NCI-H1105 treated with DMSO at 0.1 percent for 48 hours (cell line): ENCODE measurements around the gene PPP2R5B.

Source experiments
- DNase-seq: peaks from one replicate; lab custom pipeline; 2025; lab: John Stamatoyannopoulos, UW

PPP2R5B gene

GRCh38 chr11:64908766-64909165 lies 15.7 kb upstream of the PPP2R5B start:
- no peak for DNase-seq

GRCh38 chr11:64909653-64910343 lies 14.7 kb upstream of the PPP2R5B start:
- no peak for DNase-seq

- no peak for DNase-seq
Observed at GRCh38 chr11:64910451-64911093, 13.9 kb upstream of the PPP2R5B start.

GRCh38 chr11:64911142-64911541 lies 13.3 kb upstream of the PPP2R5B start:
- DNase-seq = no peak

- no peak for DNase-seq
Observed at GRCh38 chr11:64911689-64912088, 12.8 kb upstream of the PPP2R5B start.

- DNase-seq = no peak
Observed at GRCh38 chr11:64913171-64913727, 11.2 kb upstream of the PPP2R5B start.

- DNase-seq = no peak
Observed at GRCh38 chr11:64914123-64914522, 10.4 kb upstream of the PPP2R5B start.

- no peak for DNase-seq
Observed at GRCh38 chr11:64915376-64915887, 9.1 kb upstream of the PPP2R5B start.

- no peak for DNase-seq
Observed at GRCh38 chr11:64916040-64916774, 8.3 kb upstream of the PPP2R5B start.

- DNase-seq = peak; percentile 100
Observed at GRCh38 chr11:64916775-64917662, 7.5 kb upstream of the PPP2R5B start, which contains the start of gene ATG2A. ATG2A (minus strand) TSS chr11:64917209; CDS start chr11:64917135, 74 bp downstream.

- no peak for DNase-seq
Observed at GRCh38 chr11:64917663-64917995, 6.9 kb upstream of the PPP2R5B start.

GRCh38 chr11:64918017-64918416 lies 6.5 kb upstream of the PPP2R5B start:
- DNase-seq = no peak

GRCh38 chr11:64919627-64920026 lies 4.9 kb upstream of the PPP2R5B start:
- DNase-seq = no peak

GRCh38 chr11:64920124-64920523 lies 4.4 kb upstream of the PPP2R5B start:
- DNase-seq = no peak

- no peak for DNase-seq
Observed at GRCh38 chr11:64921384-64921783, 3.1 kb upstream of the PPP2R5B start.

GRCh38 chr11:64923151-64923661 lies 1.3 kb upstream of the PPP2R5B start:
- DNase-seq = no peak

- DNase-seq = no peak
Observed at GRCh38 chr11:64924910-64925284, 408 bp downstream of the PPP2R5B start.

- DNase-seq = no peak
Observed at GRCh38 chr11:64925536-64926436, 1.3 kb downstream of the PPP2R5B start.

GRCh38 chr11:64926689-64927088 lies 2.2 kb downstream of the PPP2R5B start:
- no peak for DNase-seq

GRCh38 chr11:64928957-64929356 lies 4.5 kb downstream of the PPP2R5B start:
- DNase-seq = no peak
